HG02870 (cell line): ENCODE measurements around the gene GTF3C2.

Experiments used
- ATAC-seq: cut with Tn5 transposase; IDR thresholded peaks from one replicate; pipeline ENCODE4 v1.9.1; 2021; ENCODE audit warnings: mild to moderate bottlenecking, moderate library complexity; ENCODE audit not compliant: unreplicated experiment

Gene GTF3C2, protein sequence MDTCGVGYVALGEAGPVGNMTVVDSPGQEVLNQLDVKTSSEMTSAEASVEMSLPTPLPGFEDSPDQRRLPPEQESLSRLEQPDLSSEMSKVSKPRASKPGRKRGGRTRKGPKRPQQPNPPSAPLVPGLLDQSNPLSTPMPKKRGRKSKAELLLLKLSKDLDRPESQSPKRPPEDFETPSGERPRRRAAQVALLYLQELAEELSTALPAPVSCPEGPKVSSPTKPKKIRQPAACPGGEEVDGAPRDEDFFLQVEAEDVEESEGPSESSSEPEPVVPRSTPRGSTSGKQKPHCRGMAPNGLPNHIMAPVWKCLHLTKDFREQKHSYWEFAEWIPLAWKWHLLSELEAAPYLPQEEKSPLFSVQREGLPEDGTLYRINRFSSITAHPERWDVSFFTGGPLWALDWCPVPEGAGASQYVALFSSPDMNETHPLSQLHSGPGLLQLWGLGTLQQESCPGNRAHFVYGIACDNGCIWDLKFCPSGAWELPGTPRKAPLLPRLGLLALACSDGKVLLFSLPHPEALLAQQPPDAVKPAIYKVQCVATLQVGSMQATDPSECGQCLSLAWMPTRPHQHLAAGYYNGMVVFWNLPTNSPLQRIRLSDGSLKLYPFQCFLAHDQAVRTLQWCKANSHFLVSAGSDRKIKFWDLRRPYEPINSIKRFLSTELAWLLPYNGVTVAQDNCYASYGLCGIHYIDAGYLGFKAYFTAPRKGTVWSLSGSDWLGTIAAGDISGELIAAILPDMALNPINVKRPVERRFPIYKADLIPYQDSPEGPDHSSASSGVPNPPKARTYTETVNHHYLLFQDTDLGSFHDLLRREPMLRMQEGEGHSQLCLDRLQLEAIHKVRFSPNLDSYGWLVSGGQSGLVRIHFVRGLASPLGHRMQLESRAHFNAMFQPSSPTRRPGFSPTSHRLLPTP

DNA sequence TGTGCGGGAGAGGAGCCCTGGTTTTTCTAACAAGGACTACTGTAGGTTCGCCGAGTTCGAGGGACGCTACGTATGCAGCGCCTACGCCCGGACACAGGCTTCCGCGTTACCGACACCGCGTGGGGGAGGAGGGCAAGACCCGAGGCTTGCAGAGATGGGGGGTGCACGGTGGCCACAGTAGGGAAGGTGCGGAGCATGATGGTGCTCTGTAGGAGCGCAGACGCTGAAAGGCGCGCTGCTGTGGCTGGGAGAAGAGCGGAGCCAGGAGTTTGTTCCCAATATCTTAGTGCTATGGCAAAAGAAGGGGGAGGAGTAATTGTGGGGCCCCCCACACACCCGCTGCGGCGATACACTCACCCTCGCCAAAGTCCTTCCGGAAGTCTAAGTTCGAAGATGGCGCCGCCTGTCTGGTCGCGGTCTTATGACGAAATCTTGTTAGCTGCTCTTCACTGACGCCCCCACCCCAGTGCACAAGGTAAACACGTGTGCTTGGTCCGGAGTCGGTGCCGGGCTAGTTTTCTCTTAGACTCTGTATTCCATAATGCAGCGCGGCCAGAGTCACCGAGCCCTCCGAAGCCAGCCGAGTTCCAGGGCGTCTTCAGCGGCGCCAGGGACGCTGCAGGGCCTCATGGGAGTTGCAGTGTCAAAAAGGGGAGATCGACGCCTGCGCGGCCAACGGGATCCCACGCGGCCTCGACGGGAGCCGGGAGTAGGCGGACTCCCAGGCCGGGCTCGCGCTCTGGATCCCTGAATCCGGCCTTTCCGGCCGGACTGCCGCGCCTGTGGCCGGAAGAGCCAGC, at the start of gene GTF3C2:
Gene GTF3C2, minus strand, starts transcription at position 383 of the 800 bp plus-strand sequence. CDS start 13,210 bp downstream, outside the sequence.
- peak; percentile 86 for ATAC-seq

DNA sequence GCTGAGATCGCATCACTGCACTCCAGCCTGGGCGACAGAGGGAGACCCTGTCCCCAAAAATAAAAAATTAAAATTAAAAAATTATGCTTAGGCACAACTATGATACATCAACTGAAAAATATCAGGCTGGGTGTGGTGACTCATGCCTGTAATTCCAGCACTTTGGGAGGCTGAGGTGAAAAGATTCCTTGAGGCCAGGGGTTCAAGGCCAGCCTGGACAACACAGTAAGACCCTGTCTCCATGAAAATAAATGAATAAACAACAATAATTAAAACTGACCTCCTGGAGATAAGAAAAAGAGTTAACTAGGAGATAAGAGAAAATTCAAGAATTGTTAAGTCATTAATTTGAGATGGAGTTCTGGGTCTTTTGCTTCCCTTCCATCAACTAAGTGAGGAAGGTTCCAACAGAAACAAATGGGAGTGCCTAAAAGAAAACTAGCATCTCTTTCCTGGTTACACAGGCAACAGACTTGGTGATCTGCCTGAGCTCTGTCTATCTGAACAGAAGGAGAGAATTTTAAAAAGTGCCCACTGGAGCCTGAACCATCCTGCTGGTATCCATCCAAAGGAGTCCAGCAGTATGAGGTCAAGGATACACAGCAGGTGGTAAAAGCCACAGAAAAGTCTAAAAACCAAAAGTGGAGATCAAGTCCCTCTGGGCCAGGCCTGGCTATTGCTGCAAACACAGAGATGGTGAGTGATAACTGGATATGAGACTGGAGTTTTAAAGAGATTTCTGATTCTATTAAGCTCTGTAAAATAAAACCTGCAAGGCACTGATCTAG, 44.0 kb upstream of the GTF3C2 start:
- ATAC-seq, result no peak

DNA sequence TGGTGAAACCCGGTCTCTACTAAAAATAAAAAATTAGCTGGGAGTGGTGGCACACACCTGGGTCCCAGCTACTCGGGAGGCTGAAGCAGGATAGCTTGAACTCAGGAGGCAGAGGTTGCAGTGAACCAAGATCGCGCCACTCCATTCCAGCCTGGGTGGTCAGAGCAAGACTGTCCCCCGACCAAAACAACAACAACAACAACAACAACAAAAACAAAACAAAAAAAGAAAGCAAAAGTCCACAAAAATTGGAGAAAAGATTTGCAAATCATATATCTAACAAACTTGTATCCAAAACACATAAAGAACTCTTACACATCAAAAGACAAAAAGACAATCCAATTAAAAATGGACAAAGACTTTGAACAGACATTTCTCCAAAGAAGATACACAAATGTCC, 42.4 kb upstream of the GTF3C2 start:
- ATAC-seq, result no peak

GRCh38 chr2:27393225-27393624, 36.7 kb upstream of the GTF3C2 start:
- ATAC-seq, result no peak

GRCh38 chr2:27390822-27391679, 34.5 kb upstream of the GTF3C2 start:
- ATAC-seq, result no peak

GRCh38 chr2:27381577-27382181, 25.1 kb upstream of the GTF3C2 start:
- no peak for ATAC-seq

GRCh38 chr2:27380626-27381545, 24.3 kb upstream of the GTF3C2 start, which contains the start of gene ZNF513:
TSS of gene ZNF513 (minus strand) at chr2:27380734. CDS start at chr2:27380526, 208 bp downstream.
- peak; percentile 84 for ATAC-seq

DNA sequence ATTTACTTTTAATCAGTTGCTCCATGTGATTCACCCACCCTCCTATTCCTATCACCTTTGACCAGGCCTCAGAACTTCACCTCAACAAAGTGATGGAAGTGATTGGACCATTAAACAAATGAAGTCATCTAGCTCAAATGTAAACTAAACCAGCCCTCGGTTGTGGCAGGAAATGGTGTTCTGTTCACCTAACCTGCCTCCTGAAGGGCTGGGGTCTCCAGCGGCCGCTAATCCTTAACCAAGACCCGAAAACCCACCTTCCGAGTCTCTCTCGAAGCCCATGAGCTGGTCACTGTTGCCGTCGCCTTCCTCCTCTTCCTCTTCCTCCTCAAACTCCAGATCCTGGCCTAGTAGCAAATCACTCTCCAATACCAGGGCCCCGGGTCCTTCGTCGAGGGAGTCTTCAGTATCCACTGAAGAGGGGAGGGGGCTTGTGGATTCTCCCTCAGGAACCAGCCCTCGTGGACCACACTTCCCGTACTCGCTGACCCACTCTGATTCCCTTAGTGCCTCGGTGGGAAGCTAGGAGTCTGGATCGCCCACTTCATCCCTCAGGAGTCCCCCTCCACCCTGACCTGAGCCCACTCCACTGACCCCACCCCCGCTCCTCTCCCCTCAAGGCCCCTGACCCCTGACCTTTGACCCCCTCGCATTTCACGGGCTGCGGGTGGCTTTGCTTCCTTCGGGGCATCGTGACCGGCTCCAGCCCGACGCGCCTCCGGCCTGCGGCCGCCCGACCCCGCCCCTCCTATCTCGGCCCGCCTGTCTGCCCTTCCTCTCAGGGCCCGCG, 23.5 kb upstream of the GTF3C2 start:
- ATAC-seq, result peak; percentile 30

GRCh38 chr2:27379383-27379835, 22.8 kb upstream of the GTF3C2 start:
- ATAC-seq, result no peak

DNA sequence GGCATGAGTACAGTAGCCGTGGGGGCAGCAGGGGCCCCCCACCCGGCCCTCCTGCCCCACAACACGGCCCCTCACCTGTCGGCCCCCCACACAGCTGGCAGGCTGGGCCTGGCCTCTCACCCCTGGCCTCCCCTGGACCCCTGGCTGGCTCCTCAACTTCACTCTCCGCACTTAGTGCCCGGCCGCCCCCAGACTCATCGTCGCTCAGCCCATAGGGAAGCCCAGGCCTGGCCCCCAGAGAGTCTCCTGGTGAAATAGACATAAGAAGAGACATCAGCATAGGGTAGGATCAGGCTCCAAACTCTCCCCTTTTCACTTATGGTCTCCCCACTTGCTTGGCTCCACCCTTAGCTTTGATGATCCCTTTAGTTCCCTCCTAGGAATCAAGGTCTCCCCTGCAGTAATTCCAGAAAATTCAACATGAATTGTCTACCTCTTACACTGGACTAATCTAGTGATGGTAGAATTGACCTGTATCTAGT, 22.3 kb upstream of the GTF3C2 start:
- ATAC-seq, result no peak

GRCh38 chr2:27378096-27378808, 21.7 kb upstream of the GTF3C2 start:
- ATAC-seq, result no peak

GRCh38 chr2:27377618-27378095, 21.1 kb upstream of the GTF3C2 start:
- ATAC-seq, result no peak

DNA sequence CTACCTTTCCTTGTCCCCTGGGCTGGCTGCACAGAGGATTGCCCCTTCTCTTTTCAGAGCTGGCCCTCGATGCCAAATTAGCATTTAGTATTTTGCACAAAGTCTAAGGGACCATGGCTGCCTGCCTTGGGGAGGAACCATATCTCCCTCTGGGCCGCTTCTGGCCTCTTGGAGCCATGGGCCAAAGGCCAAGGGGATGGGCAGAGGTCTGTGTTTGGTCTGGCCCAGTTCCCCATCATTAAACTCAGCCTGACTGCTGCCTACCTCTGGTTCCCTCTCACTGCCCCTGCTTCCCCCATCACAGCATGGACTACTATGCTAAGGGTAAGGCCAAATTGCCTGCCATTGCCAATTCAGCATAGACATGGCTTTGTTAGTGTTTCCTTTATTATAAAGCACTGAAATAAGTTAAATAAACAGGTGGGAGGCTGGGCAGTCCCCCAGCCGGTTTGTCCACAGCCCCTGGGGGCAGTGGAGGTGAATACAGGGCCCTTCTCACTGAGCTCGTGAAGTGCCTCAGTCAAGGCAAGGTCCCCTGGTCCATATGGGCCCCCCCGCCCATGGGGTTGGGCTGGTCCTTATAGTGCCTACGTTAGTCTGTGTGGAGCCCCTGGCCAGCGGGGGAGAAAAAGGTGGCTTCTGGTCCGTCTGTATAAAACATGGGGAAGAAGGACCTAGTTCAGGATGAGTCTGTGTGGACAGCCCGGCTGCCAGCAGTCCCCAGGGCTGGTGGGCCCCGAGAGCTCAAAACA, 20.5 kb upstream of the GTF3C2 start:
- ATAC-seq, result no peak

GRCh38 chr2:27376151-27376865, 19.7 kb upstream of the GTF3C2 start:
- no peak for ATAC-seq
